ENCODE data around the gene RPS5.
A peak's percentile ranks its signal among the peaks of the same experiment; 100 is the strongest.
"Not testable (repeated sequence)": the region's sequence is repeated elsewhere in the genome, so short reads cannot be mapped to it uniquely, and the experiment has no call there.

RPS5 gene

GRCh38 chr19:58385891-58386575 is 1.0 kb upstream of the RPS5 start:
- DNase-seq, result peak in 1 of 4 experiments; percentile 39

DNA sequence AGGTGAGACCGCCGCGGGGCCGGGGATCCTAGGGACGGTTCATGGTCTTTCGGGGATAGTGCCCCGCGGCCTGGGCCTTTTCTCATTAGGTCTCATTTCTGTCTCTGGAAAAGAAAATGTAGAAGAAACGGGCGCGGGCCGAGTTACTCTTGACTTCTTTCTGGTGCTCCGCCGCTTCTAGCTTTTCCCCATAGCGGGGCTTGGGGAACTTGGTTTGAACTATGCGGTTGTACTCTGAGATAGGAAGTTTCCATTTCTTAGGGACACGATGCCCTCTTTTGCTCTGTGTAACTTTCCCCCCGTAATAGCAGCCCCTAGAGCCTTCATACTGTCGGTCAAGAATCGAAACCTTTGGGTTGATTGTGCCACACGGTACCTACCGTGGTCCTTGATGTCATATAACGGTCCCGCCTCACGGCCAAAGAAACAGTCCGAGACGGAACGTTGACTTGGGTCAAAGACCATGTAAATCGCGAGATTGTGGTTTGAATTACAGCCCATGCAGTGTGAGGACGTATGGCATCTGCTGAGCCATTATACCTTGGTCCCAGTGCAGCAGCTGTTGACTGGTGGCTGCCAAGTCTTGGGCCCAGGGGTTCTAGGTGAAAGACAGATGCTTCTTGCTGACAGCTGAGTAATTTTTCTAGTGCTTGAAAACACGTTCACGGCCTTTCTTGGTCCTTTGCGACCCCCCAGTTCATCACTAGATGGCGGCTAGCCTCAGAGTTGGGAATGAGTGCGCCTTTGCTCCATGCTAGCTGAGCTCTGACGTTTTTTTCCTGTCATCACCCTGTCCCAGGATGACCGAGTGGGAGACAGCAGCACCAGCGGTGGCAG is 487 bp downstream of the RPS5 start:
- no peak for DNase-seq

DNA sequence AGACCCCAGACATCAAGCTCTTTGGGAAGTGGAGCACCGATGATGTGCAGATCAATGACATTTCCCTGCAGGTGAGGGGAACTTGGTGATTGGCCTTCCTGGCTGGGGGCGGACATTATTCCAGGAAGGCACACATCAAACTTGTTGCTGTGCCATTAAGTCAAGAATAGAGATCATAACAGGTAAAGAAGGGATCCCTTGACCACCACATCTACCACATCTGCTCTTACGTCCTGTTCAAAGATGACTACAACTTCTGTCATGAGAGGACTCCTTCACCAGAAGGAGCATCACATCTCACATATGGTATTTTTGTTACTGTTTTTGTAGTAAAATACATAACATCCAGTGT is 1.1 kb downstream of the RPS5 start:
- DNase-seq, result no peak

DNA sequence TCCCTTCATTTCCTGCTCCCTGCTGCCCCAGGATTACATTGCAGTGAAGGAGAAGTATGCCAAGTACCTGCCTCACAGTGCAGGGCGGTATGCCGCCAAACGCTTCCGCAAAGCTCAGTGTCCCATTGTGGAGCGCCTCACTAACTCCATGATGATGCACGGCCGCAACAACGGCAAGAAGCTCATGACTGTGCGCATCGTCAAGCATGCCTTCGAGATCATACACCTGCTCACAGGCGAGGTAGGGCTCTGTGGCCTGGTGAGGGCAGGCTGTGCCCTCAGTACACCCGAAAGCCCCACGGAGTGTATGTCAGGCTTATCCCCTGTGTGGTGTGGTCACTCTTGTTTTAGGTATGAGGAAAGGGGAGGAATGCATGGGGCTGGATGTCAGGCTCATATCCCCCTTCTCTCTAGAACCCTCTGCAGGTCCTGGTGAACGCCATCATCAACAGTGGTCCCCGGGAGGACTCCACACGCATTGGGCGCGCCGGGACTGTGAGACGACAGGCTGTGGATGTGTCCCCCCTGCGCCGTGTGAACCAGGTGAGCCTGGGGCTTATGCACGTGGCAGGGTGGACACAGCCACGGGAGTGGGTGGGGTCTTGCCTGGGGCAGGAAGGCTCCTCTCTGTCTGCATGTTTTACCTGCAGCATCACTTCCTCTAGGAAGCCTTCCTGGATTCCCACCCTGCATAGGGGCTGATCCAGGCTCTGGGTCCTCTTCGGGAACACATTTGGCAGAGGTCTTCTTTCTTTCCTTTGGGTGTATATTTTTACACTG is 6.1 kb downstream of the RPS5 start:
- DNase-seq, result no peak

- DNase-seq, result no peak
Observed at GRCh38 chr19:58393725-58394033, 6.6 kb downstream of the RPS5 start.

DNA sequence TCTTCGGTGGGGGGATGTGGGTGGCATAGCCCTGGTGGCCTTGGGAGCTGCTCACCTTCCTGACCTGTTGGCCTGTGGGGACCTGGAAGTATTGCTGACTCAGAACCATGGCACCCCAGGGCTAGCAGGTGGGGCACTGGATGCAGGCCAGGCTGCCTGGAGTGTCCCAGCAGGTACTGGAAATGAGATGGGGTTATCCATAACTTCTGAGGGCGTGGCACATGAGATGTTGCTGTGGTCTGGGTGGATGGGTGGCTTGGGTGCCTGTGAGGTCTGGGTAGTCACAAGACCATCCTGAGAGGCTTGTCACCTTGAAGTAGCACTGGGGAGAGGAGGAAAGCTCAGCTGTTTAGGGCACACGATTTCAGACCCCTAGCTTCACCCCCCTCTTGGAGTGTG is 7.8 kb downstream of the RPS5 start:
- DNase-seq, result no peak

DNA sequence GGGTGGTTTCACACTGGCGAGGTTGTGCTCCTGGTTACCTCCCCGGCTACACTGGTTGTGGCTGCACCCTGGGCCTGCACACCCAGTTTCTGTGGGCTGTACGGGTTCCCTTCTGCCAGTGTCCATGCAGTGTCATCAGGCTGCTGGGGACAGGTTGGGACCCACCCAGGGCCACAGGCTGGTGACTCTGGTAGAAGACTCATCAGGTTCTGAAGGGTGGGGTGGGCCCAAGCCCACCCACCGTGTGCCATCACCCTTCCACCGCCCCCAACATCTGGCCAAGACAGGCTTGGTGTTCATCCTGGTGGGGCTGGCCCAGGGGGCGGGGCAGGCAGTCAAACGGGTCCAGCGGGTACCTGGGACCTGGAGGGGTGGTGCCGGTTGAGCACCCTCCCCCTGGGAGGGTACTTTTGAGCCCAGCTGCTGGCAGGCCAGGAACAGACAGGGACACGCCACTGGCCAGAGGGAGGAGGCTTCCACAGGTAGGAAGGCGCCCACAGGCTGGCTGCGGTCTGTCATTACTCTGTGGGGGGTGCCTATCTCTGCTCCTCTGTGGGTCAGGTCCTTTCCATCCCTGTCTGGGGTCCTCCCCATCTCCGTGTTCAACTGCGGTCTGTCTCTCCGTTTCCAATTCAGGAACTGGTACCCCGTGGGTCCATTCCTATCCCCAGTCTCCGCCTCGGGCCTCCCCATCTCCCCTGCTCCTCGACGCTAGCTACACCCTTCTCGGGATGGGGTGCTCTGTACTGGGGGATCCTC is 8.3 kb downstream of the RPS5 start, which contains the start of gene RNF225:
RNF225 (plus strand) TSS at position 437 of the 759 bp plus-strand sequence. CDS start 434 bp downstream, outside the sequence.
- DNase-seq, result no peak

DNA sequence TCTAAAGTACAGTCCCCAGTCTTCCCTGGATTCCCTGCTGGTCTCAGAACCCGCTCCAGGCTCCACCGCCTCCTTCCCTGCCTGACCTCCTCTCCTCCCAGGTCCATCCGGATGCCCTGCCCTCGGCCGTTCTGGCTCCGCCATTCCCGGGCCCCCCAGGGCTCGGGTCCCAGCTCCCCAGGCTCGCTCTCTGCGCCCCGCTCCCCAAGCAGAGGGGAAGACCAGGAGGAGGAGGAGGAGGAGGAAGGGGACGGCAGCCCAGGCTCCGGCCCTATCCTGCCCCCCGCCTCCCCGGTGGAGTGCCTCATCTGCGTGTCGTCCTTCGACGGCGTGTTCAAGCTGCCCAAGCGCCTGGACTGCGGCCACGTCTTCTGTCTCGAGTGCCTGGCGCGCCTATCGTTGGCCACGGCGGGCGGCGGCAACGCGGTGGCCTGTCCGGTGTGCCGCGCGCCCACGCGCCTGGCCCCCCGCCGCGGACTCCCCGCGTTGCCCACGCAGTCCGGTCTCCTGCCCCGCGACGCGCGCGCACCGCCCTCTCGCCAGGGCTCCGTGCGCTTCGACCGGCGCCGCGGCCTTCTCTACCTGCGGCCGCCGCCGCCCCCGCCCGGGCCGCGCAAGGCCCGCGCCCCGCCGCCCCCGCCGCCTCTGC is 9.0 kb downstream of the RPS5 start:
- DNase-seq, result no peak

DNA sequence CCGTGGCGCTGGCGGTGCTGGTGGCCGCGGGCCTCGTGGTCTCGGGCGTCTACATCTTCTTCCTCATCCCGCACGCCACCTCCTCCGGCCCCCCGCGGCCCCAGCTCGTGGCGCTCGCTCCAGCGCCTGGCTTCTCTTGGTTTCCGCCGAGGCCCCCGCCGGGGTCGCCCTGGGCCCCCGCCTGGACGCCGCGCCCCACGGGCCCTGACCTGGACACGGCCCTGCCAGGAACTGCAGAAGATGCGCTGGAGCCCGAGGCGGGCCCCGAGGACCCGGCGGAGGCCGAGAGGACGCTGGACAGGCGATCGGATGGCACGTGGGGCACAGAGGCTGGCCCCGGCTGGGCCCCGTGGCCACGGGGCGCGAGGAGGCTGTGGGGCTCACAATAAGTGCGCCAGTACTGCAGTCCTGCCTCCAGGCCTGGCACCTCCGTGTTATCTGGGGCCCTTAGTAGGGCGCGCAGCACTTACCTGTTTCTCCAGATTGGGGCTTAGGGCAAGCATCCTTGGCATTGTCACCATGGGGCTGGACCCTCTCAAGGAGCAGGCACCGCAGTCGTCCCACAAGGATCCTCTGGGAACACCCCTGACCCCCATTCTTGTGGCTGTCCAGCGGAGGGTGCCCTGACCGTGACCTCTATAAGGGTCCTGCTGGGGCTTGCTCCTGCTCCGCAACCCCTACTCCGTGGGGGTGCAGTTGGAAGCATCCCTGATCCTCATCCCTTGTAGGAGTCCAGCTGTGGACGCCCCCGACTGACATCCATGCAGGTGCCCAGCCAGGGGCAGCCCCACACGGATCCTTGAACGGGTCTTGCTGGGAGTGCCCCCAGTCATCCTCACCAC is 9.8 kb downstream of the RPS5 start:
- no peak for DNase-seq

DNA sequence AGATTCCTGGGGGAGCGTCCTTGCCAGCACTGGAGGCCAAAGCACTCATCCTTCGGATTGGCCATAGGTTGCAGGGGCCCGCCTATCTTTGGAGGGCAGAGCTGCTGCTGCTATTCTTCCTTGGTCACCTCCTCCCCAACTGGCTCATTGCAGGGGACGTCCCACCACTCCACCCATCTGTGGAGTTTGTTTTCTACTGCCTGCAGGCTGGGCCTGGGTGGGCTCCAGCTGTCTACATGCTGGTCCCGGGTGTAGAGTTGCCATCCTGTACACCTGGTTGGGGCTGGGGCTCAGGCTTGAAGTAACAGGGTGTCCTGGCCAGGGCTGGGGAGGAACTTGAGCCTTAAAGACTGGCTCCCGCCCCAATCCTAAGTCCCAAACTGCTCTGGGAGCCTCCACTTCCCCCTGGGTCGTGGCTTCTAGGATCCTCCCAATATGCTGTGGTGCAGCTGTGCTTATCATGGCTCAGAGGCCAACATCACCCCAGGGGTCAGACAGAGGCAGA is 10.5 kb downstream of the RPS5 start:
- no peak for DNase-seq

GRCh38 chr19:58398087-58398486 is 11.0 kb downstream of the RPS5 start:
- no peak for DNase-seq

DNA sequence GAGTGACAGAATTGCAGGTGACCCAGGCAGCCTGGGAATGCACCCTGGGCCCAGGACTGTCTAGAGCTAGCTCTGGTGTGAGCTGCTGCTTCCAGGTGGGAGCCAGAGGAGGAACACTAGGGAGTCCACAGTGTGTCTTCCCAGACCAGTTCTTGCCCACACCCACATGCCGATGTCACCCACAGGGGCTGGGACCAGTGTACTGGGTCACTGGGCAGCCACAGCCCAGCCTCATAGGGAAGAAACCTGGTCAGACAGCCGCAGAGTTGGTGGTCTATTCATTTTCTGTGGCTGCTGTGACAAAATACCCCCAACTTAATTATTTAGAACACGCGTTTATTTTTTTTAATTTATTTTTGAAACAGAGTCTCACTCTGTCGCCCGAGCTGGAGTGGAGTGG is 11.5 kb downstream of the RPS5 start:
- DNase-seq, result no peak

DNA sequence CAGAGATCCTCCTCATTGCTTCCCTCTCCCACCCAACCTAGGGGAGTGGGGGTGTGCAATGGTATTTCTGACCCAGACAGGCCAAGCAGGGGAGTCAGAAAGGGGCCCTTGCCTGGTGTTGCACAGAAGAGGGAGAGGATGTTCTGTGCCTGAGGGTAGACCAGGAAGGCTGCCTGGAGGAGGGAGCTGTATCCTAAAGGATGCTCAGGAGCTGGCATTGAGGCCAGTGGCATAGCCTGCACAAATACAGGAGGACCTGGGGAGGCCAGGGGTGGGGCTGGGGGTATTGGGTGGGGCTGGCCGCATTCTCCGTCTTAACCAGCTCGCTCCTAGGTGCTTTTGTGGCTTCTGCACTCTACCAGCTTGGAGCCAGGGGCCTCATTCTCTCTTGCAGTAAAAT is 12.8 kb downstream of the RPS5 start:
- DNase-seq, result no peak

- no peak for DNase-seq
Observed at GRCh38 chr19:58400316-58400915, 13.3 kb downstream of the RPS5 start.

DNA sequence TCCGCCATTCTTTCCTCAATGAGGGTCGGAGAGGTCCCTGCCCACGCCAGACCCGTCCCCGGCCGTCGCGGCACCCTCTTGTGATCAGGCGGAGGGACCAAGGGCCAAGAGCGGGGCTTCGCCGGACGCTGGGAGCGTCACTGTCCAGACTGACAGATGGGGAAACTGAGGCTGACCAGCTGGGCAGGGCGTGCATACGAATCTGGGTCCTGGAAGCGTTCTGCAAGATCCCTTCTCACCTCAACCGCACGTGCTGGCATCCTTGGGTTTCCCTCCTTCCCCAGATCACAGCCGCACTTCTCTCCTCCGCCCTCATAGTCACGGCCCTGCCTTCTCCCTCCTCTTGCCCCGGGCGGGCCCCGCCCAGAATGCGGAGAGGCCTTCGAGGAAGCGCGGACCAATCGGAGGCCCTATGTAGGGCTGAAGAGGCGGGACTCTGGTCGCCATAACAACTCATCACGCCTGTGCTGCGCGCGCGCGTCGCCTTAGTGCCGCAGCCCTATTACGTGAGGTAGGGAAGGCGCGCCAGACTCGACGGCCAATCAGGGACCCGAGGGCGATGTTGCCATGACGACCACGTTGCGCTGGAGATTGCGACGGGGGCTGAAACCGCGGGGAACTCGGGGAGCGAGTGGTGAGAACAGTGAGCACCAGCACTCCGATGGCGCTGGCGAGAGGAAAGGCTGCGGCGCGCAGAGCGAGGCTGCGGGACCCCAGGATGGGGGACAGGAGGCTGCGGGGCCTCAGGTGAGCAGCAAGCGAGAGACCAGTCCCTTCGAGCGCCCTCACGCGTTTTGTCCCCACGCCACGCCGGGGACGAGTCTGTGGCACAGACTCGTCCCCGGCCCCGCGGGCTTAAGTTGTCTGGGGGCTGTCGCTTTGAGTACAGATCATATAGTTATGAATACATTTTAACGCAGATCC is 14.1 kb downstream of the RPS5 start:
- DNase-seq, result peak; percentile 94 to 98 (median 98)

DNA sequence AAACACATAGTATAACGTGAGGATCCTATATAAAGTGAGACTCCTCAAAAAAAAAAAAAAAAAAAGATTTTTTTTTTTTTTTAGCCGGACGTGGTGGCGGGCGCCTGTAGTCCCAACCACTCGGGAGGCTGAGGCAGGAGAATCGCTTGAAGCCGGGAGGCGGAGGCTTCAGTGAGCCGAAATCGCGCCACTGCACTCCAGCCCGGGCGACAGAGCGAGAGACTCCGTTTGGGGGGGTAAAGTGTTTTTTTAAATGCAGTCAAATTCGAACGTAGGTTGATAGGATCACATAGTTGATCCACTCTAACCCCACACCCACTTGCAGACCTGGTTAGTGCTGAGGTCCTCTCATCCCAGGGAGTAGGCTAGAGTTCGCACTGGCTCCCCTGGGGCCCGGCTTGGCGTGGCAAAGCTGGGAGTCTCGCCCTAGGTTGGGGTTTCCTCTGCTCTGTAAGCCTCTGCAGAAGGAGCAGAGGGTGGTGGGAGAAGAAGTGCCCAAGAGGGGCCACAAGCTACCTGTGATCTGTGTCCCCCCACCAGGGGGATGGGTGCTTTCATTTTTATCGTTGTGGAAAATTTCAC is 14.9 kb downstream of the RPS5 start:
- no peak for DNase-seq

GRCh38 chr19:58403920-58404478 is 16.9 kb downstream of the RPS5 start:
- DNase-seq, result not testable (repeated sequence)

- DNase-seq, result no peak
Observed at GRCh38 chr19:58406818-58407657, 20.0 kb downstream of the RPS5 start.
